Fibroblast of villous mesenchyme (primary cell): Measurements from ENCODE around the gene LIMS1. TPM values are rescaled to one million over a fixed set of nuclear protein-coding genes. Genes with fewer than 3 reads are reported as not detected.

Source experiments
- DNase-seq: peaks from one replicate; pipeline ENCODE4 v3.0.0-alpha.2; 2010; ENCODE audit warnings: low read depth
- H3K4me3 ChIP-seq: 2 replicates; pipeline ENCODE4 v1.5.1; 2011; ENCODE audit warnings: low read depth, mild to moderate bottlenecking, low read length
- total RNA-seq: library from RNA; depleted of rRNA; stranded (reverse); fragments of >200 nt; gene quantifications from 2 replicates; pipeline ENCODE4 v1.2.3, GENCODE V29; 2012
- TF ChIP-seq, protein P1 (sequence below): IDR thresholded peaks from 2 replicates; pipeline ENCODE4 v1.5.1; 2012; ENCODE audit warnings: low read depth, mild to moderate bottlenecking, low read length; ENCODE audit not compliant: insufficient read depth

LIMS1 gene
- total RNA-seq, 1 donor = 152 TPM

DNA sequence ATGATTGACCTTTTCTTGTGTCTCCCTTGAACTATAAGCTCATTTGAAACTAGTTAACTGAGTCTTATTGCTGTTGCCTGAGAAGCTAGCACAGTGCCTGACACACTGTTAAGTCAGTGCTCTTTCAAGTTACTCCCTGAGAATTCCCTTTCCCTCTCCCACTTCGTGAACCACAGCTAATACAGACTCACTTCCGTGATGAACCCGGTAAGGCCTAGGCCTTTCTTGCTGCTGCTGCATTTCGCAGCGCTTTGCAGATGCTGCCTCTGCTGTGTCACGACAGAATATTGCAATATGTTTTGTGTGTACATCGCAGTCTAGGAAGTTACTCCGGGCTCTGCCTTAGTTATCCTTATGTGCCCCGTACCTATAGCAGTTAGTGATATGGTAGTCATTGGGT lies 42.8 kb downstream of the LIMS1 start:
- DNase-seq = no peak
- TF ChIP-seq, protein P1, sequence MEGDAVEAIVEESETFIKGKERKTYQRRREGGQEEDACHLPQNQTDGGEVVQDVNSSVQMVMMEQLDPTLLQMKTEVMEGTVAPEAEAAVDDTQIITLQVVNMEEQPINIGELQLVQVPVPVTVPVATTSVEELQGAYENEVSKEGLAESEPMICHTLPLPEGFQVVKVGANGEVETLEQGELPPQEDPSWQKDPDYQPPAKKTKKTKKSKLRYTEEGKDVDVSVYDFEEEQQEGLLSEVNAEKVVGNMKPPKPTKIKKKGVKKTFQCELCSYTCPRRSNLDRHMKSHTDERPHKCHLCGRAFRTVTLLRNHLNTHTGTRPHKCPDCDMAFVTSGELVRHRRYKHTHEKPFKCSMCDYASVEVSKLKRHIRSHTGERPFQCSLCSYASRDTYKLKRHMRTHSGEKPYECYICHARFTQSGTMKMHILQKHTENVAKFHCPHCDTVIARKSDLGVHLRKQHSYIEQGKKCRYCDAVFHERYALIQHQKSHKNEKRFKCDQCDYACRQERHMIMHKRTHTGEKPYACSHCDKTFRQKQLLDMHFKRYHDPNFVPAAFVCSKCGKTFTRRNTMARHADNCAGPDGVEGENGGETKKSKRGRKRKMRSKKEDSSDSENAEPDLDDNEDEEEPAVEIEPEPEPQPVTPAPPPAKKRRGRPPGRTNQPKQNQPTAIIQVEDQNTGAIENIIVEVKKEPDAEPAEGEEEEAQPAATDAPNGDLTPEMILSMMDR = no peak
- H3K4me3 ChIP-seq = no peak overlapping the region

DNA sequence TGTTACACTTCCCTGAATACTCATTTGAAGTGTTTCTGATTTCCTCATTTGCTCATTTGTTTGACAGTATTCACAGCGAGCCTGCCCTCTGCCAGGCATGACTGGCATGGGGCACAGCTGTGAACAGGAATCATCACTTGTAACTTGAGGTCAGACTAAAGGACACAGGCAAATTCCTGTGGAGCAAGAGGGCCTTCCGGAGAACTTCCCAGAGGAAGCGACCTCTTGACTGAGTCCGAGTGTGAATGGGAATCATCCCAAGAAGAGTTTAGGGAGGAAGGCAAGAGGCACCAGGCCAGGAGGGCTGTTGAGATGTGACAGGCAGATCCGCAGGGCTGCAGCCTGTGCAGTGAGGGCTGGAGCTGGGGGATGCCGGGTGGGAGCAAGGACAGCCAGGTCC lies 45.4 kb downstream of the LIMS1 start:
- H3K4me3 ChIP-seq = no peak overlapping the region
- TF ChIP-seq, protein P1 = no peak
- peak; percentile 72 for DNase-seq

DNA sequence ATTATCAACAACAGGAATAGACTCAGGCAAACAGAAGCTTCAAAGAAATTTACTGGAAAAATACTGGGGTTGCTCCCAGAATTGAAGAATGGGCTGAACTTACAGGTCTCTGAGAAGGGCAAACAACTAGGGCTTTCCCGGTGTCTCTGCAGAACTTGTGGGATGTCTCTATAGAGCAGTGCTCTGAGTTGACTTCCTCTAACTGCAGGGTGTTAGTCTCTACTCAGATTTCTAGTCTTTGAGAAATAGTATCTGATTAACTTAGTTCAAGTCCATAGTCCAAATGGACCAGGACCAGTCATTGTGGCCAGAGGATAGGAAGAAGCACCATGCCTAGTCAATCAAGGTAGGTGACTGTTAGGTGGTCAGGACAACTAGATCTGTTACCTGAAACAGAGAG lies 45.8 kb downstream of the LIMS1 start:
- DNase-seq = no peak
- H3K4me3 ChIP-seq = no peak overlapping the region
- TF ChIP-seq, protein P1 = no peak

DNA sequence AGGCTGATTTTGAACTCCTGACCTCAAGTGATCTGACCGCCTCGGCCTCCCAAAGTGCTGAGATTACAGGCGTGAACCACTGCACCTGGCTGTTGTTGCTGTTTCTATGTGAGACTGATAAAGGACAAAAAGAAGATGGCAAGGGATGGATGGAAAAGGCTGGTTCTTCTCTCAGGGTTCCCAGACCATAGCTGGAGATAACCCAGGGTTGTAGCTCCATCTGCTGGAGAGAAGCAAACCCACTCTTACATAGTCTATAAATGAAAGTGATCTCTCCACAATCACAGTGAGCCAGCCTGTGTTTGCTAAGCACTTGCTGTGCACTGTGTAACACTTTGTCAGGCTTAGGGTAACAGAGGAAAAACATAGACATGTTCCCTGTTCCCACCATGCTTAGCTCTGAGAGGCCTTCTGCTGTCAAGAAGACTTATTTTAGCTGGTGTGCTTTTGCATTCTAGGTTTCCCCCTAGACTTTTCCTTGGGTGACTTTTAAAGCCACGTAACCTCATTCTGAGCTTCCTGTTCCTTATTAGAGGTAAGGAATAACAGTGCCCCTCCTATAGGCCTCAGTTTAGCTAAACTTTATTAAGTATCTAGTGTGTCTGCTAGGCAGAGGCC lies 49.7 kb downstream of the LIMS1 start:
- peak; percentile 90 for DNase-seq
- no peak overlapping the region for H3K4me3 ChIP-seq
- TF ChIP-seq, protein P1 = peak; percentile 79

DNA sequence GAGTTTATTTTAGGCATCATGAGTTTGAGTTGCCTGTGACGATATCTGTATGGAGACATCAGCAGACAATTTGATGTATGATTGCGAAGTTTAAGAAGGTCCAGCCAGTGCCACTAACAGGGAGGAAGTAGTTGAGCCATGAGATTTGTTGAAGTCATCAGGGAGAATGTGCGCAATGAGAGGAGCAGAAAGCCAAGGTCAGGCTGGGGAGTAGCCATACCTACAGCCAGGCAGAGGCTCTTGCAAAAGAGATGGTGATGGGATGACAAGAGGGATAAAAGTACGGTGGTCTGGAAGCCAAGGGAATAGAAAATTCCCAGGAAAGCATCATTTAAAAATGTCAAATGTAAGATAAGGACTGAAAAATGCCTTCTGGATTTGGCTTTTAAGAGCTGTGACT lies 51.2 kb downstream of the LIMS1 start:
- peak; percentile 95 for DNase-seq
- no peak overlapping the region for H3K4me3 ChIP-seq
- TF ChIP-seq, protein P1 = no peak

DNA sequence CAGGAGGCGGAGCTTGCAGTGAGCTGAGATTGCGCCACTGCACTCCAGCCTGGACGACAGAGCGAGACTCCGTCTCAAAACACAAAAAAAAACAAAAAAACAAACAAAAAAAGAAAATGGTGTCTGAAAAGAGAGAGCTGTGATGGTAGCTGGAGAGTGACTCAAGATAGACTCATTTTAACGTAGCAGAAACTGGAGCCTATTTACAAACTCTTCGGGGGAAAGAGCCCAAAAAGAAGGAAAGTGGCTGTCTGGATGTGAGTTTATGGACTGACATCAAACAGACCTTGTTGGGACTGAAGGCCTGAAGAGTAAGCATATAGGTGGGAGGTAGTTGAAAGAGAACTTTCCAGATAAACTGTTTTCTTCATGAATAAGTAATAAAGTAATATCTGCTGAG lies 51.8 kb downstream of the LIMS1 start:
- TF ChIP-seq, protein P1 = no peak
- H3K4me3 ChIP-seq = no peak overlapping the region
- no peak for DNase-seq

DNA sequence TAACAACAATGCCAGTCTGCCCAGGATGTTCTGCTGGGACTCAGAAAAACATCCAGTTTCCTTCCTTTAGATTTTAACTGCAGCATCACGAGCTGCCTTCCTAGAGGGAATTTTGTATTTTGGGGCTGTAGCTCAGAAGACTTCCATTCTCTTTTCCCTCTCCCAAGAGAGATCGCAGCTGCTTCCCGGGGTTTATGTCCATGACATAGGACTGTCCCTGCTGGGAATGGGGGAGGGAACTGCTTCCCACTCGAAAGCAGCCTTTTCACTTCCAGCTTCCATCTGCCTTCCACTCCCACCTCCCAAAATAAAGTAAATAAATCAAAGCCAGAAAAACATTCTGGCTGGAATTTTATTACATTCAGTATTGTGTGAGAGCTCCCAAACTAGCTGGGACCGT lies 52.4 kb downstream of the LIMS1 start:
- no peak overlapping the region for H3K4me3 ChIP-seq
- DNase-seq = peak; percentile 62
- TF ChIP-seq, protein P1 = no peak
